GM12878 (cell line): ENCODE results near the gene ABCA4.

ENCODE experiments used
- BCLAF1 ChIP-seq: fragments of 450-650 bp; IDR thresholded peaks from 2 replicates; pipeline ENCODE4 v1.6.1; 2017; ENCODE audit warnings: antibody characterized with exemption, mild to moderate bottlenecking, moderate library complexity
- CHD1 ChIP-seq: IDR thresholded peaks from 2 replicates; pipeline ENCODE4 v1.6.1; 2012; ENCODE audit warnings: low read depth, low read length, improper control_type of control experiment
- CTCF ChIP-seq, 3 experiments: IDR thresholded peaks in 2 of 3; conservative IDR thresholded peaks in 1 of 3; 2 replicates each; pipeline ENCODE4 v1.5.1; 2011; ENCODE audit warnings: low read depth in 3 of 3, low read length in 3 of 3, mild to moderate bottlenecking in 3 of 3, control low read depth in 2 of 3, moderate library complexity in 2 of 3, inconsistent platforms in 1 of 3, mixed read lengths in 1 of 3; ENCODE audit not compliant: control insufficient read depth in 2 of 3, insufficient read depth in 1 of 3; ENCODE audit errors: extremely low read depth in 1 of 3
- EP300 ChIP-seq, 2 experiments: fragments of 150-350 bp in 1 of 2; IDR thresholded peaks; 2 replicates each; pipeline ENCODE4 v1.6.1; 2011 to 2012; ENCODE audit warnings: low read depth in 2 of 2, low read length in 2 of 2, borderline replicate concordance in 1 of 2, improper control_type of control experiment in 1 of 2, inconsistent platforms in 1 of 2; ENCODE audit not compliant: control insufficient read depth in 1 of 2
- MEF2A ChIP-seq: IDR thresholded peaks from 2 replicates; pipeline ENCODE4 v1.6.1; 2011; ENCODE audit warnings: low read depth, mild to moderate bottlenecking, low read length, moderate library complexity; ENCODE audit not compliant: insufficient read depth
- NFIC ChIP-seq: IDR thresholded peaks from 2 replicates; pipeline ENCODE4 v1.6.1; 2012; ENCODE audit warnings: low read depth, mild to moderate bottlenecking, inconsistent platforms, low read length, moderate library complexity
- NFXL1 ChIP-seq: fragments of 450-650 bp; IDR thresholded peaks from 2 replicates; pipeline ENCODE4 v1.6.1; 2017; ENCODE audit warnings: antibody characterized with exemption, mild to moderate bottlenecking, borderline replicate concordance
- SUPT20H ChIP-seq: IDR thresholded peaks from 2 replicates; pipeline ENCODE4 v1.6.1; 2011; ENCODE audit warnings: low read depth, mild to moderate bottlenecking, low read length, moderate library complexity, borderline replicate concordance; ENCODE audit not compliant: control insufficient read depth
- USF2 ChIP-seq: IDR thresholded peaks from 2 replicates; pipeline ENCODE4 v1.6.1; 2011; ENCODE audit warnings: low read depth, low read length, improper control_type of control experiment, borderline replicate concordance
- ZBTB33 ChIP-seq: fragments of 450-650 bp; IDR thresholded peaks from 2 replicates; pipeline ENCODE4 v1.6.1; 2017; ENCODE audit warnings: mild to moderate bottlenecking
- ZNF217 ChIP-seq: fragments of 450-650 bp; IDR thresholded peaks from 2 replicates; pipeline ENCODE4 v1.6.1; 2017; ENCODE audit warnings: antibody characterized with exemption, mild to moderate bottlenecking
- ZNF274 ChIP-seq: IDR thresholded peaks from one replicate; pipeline ENCODE4 v1.8.0; 2011; ENCODE audit not compliant: insufficient read length, insufficient read depth

GRCh38 chr1:93965256-93965655 is 155.7 kb downstream of the ABCA4 start:
- TF ChIP-seq MEF2A: no peak
- no peak for TF ChIP-seq EP300 (IDR thresholded peaks at IDR 0.05; ENCODE audit: borderline replicate concordance in 1 of 2, control insufficient read depth in 1 of 2, low read depth in 2 of 2, low read length in 2 of 2)
- TF ChIP-seq ZNF274: no peak
- no peak for TF ChIP-seq CTCF (IDR thresholded peaks at IDR 0.05 in 2 of 3, conservative IDR thresholded peaks at IDR 0.05 in 1 of 3; ENCODE audit: control insufficient read depth in 2 of 3, extremely low read depth in 1 of 3, insufficient read depth in 1 of 3, low read depth in 3 of 3, low read length in 3 of 3)
- no peak for TF ChIP-seq BCLAF1
- TF ChIP-seq ZBTB33: no peak
- no peak for TF ChIP-seq SUPT20H
- no peak for TF ChIP-seq USF2
- no peak for TF ChIP-seq ZNF217
- no peak for TF ChIP-seq CHD1
- no peak for TF ChIP-seq NFXL1
- no peak for TF ChIP-seq NFIC
